Tibial artery (tissue), 4 donors: ENCODE results near the gene PDGFA.
A peak's percentile ranks its signal among the peaks of the same experiment; 100 is the strongest.

ENCODE experiments used
- DNase-seq, 2 donors: peaks; one replicate each; pipeline ENCODE4 v3.0.0-alpha.2; 2019
- H3K27ac ChIP-seq, 2 donors: fragments of 200-600 bp; sonication (generic) in 1 of 2; 1 replicate in 1 of 2; 2 replicates in 1 of 2; pipeline ENCODE4 v1.5.1; 2018 to 2019; ENCODE audit warnings: mild to moderate bottlenecking in 1 of 2
- H3K27me3 ChIP-seq, 2 donors: fragments of 200-600 bp; sonication (generic) in 1 of 2; one replicate each; pipeline versions ENCODE4 v1.5.1 to v1.6.0; 2016 to 2019
- H3K36me3 ChIP-seq, 3 donors: fragments of 200-600 bp; sonication (generic) in 2 of 3; one replicate each; pipeline ENCODE4 v1.5.1; 2016 to 2019; ENCODE audit warnings: mild to moderate bottlenecking in 2 of 3
- H3K4me1 ChIP-seq, 4 donors: fragments of 200-600 bp; sonication (generic) in 2 of 4; 1 replicate in 3 of 4; 2 replicates in 1 of 4; pipeline ENCODE4 v1.5.1; 2016 to 2019
- H3K4me3 ChIP-seq, 2 donors: fragments of 200-600 bp; sonication (generic) in 1 of 2; 1 replicate in 1 of 2; 2 replicates in 1 of 2; pipeline ENCODE4 v1.5.1; 2018 to 2019; ENCODE audit warnings: mild to moderate bottlenecking in 2 of 2
- H3K9me3 ChIP-seq, 3 donors: fragments of 200-600 bp; sonication (generic) in 1 of 3; one replicate each; pipeline ENCODE4 v1.5.1; 2016 to 2019
- intact Hi-C: fragments of 100-400 bp; cut with DNase I; formaldehyde crosslinking; loops from one replicate; pipeline ENCODE4 v1.15.0; 2023; ENCODE audit warnings: low total_unique reads
- TF ChIP-seq, protein P1 (sequence below), 2 experiments: fragments of 200-600 bp in 1 of 2; fragments of 450-650 bp in 1 of 2; IDR thresholded peaks; one replicate each; pipeline ENCODE4 v1.5.1; 2017 to 2019; ENCODE audit warnings: antibody characterized with exemption in 2 of 2, mild to moderate bottlenecking in 1 of 2, moderate library complexity in 1 of 2

The PDGFA gene

DNA sequence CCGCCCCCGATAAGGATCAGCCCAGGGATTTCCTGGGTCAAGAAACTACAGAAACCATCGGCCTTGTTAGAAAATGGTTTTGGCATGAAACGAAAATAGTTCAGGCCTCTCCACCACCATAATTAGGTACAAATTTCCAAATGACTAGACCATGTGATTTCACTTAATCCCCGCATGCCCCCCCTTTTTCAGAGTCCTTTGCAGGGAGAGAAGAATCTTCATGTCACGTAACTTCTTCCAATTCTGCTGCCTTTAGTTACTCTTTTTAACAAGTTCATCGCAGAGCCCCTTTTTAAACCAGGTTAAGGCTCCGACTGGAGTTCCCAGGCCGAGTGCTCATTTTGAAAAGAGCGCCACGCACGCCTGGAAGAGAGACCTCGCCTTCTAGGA, 3.4 kb downstream of the PDGFA start:
- peak overlapping the region; percentile 96 to 99 for H3K27ac ChIP-seq

GRCh38 chr7:515628-516027, 4.0 kb downstream of the PDGFA start:
- Histone ChIP-seq H3K4me1 (peaks cover 0 to 75% (median 57%) of the 10 kb centered on the region in 4 donors), H3K36me3 (peaks cover 4 to 23% (median 20%) of the 10 kb centered on the region in 3 donors), H3K4me3 (peak overlapping the region; percentile 89 to 96), H3K9me3 (no peaks in the 10 kb centered on the region), H3K27ac (peak overlapping the region; percentile 96 to 99), H3K27me3 (no peaks in the 10 kb centered on the region)
- no peak for DNase-seq
- TF ChIP-seq, protein P1, sequence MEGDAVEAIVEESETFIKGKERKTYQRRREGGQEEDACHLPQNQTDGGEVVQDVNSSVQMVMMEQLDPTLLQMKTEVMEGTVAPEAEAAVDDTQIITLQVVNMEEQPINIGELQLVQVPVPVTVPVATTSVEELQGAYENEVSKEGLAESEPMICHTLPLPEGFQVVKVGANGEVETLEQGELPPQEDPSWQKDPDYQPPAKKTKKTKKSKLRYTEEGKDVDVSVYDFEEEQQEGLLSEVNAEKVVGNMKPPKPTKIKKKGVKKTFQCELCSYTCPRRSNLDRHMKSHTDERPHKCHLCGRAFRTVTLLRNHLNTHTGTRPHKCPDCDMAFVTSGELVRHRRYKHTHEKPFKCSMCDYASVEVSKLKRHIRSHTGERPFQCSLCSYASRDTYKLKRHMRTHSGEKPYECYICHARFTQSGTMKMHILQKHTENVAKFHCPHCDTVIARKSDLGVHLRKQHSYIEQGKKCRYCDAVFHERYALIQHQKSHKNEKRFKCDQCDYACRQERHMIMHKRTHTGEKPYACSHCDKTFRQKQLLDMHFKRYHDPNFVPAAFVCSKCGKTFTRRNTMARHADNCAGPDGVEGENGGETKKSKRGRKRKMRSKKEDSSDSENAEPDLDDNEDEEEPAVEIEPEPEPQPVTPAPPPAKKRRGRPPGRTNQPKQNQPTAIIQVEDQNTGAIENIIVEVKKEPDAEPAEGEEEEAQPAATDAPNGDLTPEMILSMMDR (IDR thresholded peaks at IDR 0.05) = no peak
- intact Hi-C loops = loop anchor here (2.0 to 10.0 kb wide), 5 partner anchors 43 to 351 kb away; no protein-coding TSS in a partner anchor

More for the DNA sequence above, 3.4 kb downstream of the PDGFA start:
- Histone ChIP-seq H3K4me3 (peak overlapping the region; percentile 89 to 96), H3K9me3 (no peaks in the 10 kb centered on the region), H3K4me1 (peaks cover 0 to 77% (median 61%) of the 10 kb centered on the region in 4 donors), H3K36me3 (peaks cover 0 to 17% (median 14%) of the 10 kb centered on the region in 3 donors), H3K27me3 (no peaks in the 10 kb centered on the region)
- intact Hi-C loops = loop anchor here (5.0 to 10.0 kb wide), 4 partner anchors 44 to 259 kb away; no protein-coding TSS in a partner anchor
- DNase-seq = no peak
- TF ChIP-seq, protein P1 (IDR thresholded peaks at IDR 0.05) = no peak

DNA sequence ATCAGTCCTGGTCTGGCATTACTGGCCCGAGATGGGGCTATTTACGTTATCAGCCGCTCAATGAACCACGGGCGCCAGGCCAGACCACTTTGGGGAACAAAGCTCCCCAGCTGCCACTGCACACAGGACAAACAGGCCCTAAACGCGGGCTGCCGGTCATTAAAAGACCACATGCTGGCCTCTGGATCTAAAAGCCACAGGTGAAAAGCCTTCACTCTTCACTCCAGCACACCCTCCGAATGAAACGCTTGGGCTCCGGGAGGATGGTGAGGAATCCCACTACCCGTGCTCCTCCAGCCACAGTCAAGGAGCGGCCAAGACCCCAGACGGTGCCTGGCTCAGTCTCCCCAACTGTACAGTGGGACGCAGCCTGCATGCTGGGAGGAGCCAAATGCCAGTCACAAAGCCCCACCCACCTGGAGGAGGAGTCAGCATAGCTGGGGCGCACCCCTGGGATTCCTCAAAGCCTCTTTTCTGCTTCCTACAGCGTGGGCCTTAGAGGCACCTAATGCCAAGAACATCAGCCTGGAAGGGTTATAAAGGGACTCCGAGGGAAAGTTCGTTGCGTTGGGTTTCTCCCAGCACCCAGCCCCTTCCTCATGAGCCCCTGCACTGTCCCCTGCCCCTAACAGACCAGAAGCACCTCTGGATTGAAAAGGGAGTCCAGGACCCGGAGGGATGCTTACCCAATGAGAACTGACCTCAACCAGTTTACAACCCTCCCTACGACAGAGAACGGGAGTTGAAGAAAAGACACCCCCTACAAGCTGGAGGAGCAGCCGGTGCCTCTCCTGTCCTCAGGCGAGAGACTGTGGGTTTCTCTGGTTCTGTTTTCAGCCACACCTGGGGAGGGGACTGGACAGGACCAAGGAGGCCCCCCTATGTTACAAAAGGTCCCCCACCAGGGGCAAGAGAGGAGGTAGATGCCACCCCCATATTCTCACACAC, 4.7 kb downstream of the PDGFA start:
- Histone ChIP-seq H3K27ac (peak overlapping the region; percentile 96 to 99), H3K4me1 (peaks cover 0 to 71% (median 54%) of the 10 kb centered on the region in 4 donors), H3K9me3 (no peaks in the 10 kb centered on the region), H3K36me3 (peaks cover 9 to 28% (median 26%) of the 10 kb centered on the region in 3 donors), H3K4me3 (peak overlapping the region; percentile 89 to 96), H3K27me3 (no peaks in the 10 kb centered on the region)
- TF ChIP-seq, protein P1 (IDR thresholded peaks at IDR 0.05) = no peak
- intact Hi-C loops = loop anchor here (2.0 to 10.0 kb wide), 5 partner anchors 43 to 352 kb away; no protein-coding TSS in a partner anchor
- peak in 1 of 2 donors; percentile 86 for DNase-seq

DNA sequence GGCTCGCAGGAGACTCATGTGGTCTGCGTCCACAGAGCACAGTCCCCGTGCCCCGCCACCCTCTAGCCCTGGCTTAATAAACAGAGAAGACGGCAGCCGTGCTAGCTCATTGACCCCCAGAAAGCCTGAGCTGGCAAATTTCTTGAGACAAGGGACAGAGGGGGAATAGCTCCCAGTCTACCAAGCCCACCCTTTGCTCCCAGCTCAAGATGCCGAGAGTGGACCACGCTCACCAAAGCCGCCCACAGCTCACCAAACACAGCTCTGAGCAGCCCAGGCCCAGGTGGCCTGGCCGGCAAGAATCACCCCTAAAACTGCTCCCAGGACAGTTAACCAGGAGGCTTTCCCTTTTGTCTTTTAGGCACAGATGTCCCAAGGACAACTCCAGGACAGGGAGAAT, 5.4 kb downstream of the PDGFA start:
- no peaks in the 10 kb centered on the region for H3K9me3 ChIP-seq
- H3K27ac ChIP-seq = peak overlapping the region; percentile 96 to 99
- H3K36me3 ChIP-seq = peaks cover 16 to 35% (median 33%) of the 10 kb centered on the region in 3 donors
- peaks cover 0 to 70% (median 57%) of the 10 kb centered on the region in 4 donors for H3K4me1 ChIP-seq
- H3K4me3 ChIP-seq = peak overlapping the region; percentile 89 to 96
- H3K27me3 ChIP-seq = no peaks in the 10 kb centered on the region
- intact Hi-C loops = loop anchor here (2.0 to 10.0 kb wide), 3 partner anchors 179 to 353 kb away; no protein-coding TSS in a partner anchor
- DNase-seq = no peak
- TF ChIP-seq, protein P1 (IDR thresholded peaks at IDR 0.05) = no peak

DNA sequence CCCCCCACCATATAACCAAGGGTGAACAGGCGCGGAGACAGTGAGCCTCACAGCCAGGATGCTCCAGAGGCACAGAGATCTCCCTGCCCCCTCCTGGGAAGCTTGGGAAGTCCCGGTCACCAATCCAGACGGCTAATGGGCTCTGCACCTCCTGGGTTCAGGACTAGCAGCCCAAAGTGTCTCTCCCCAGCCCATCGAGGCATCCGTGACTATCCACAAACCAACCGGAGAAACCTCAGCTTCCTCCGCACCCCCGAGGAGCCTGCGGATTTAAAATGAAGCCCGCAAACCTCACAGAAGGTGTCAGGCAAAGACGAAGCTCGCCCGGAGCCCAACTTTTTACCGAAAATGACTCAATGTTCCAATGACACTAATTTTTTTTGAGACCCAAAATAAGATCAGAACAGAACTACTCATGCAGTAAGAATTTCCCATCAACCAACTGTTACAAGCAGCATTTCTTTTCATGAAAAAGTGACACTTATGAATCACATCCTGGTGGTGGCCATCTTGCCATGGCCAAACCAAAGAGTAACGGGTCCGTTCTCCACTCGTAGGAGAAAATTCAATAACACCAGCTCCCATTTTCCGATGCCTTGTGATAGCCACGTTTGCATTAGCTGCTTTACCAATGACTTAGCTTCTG, 6.0 kb downstream of the PDGFA start:
- H3K9me3 ChIP-seq = no peaks in the 10 kb centered on the region
- peaks cover 22 to 41% (median 39%) of the 10 kb centered on the region in 3 donors for H3K36me3 ChIP-seq
- no peak for DNase-seq
- H3K27me3 ChIP-seq = no peaks in the 10 kb centered on the region
- peaks cover 0 to 75% (median 60%) of the 10 kb centered on the region in 4 donors for H3K4me1 ChIP-seq
- TF ChIP-seq, protein P1 (IDR thresholded peaks at IDR 0.05) = no peak
- intact Hi-C loops = loop anchor here (2.0 to 10.0 kb wide), 3 partner anchors 179 to 353 kb away; no protein-coding TSS in a partner anchor
- peak overlapping the region; percentile 42 to 96 for H3K4me3 ChIP-seq
- H3K27ac ChIP-seq = peak overlapping the region; percentile 96 to 99
